22Rv1 (cell line): ENCODE data around the gene KNDC1.

Experiments
- H3K27ac ChIP-seq: fragments of 450-650 bp; 2 replicates; pipeline ENCODE4 v1.5.1; 2017
- CTCF ChIP-seq: fragments of 450-650 bp; IDR thresholded peaks from 2 replicates; pipeline ENCODE4 v1.5.1; 2017; ENCODE audit warnings: mild to moderate bottlenecking
- ZFX ChIP-seq: fragments of 450-650 bp; IDR thresholded peaks from 2 replicates; pipeline ENCODE4 v1.6.1; 2017; ENCODE audit warnings: antibody characterized with exemption, borderline replicate concordance

The KNDC1 gene

GRCh38 chr10:133179128-133179520, 19.1 kb downstream of the KNDC1 start:
- TF ChIP-seq CTCF (no peak), ZFX (no peak)

GRCh38 chr10:133179651-133180050, 19.6 kb downstream of the KNDC1 start:
- TF ChIP-seq CTCF: no peak
- TF ChIP-seq ZFX: no peak

More at GRCh38 chr10:133179128-133179520, 19.1 kb downstream of the KNDC1 start:
- H3K27ac ChIP-seq: no peak overlapping the region

GRCh38 chr10:133180192-133180964, 20.4 kb downstream of the KNDC1 start:
- TF ChIP-seq ZFX: no peak
- no peak for TF ChIP-seq CTCF
- H3K27ac ChIP-seq: no peak overlapping the region

More at GRCh38 chr10:133179651-133180050, 19.6 kb downstream of the KNDC1 start:
- H3K27ac ChIP-seq: no peak overlapping the region

- no peak overlapping the region for H3K27ac ChIP-seq
- TF ChIP-seq CTCF (no peak), ZFX (no peak)
Observed at GRCh38 chr10:133180965-133181639, 21.1 kb downstream of the KNDC1 start.

GRCh38 chr10:133182190-133182589, 22.2 kb downstream of the KNDC1 start:
- H3K27ac ChIP-seq: no peak overlapping the region
- TF ChIP-seq ZFX (no peak), CTCF (no peak)

GRCh38 chr10:133182791-133183645, 23.0 kb downstream of the KNDC1 start:
- H3K27ac ChIP-seq: no peak overlapping the region
- TF ChIP-seq CTCF: no peak
- TF ChIP-seq ZFX: no peak
